Uterus (tissue), 4 donors: ENCODE measurements around the gene CCDC88A. TPM values are rescaled to one million over a fixed set of nuclear protein-coding genes. Genes with fewer than 3 reads are reported as not detected.

Experiments used
- DNase-seq, 2 donors: peaks; one replicate each; pipeline ENCODE4 v3.0.0-alpha.2; 2019 to 2020
- H3K27ac ChIP-seq, 2 donors: fragments of 200-600 bp; sonication (generic); 1 replicate in 1 of 2; 2 replicates in 1 of 2; pipeline ENCODE4 v1.5.1; 2016 to 2018
- H3K27me3 ChIP-seq, 2 donors: fragments of 200-600 bp; sonication (generic); one replicate each; pipeline ENCODE4 v1.5.1; 2018 to 2019; ENCODE audit warnings: control low read depth in 1 of 2
- H3K36me3 ChIP-seq, 2 donors: fragments of 200-600 bp; sonication (generic); one replicate each; pipeline ENCODE4 v1.5.1; 2019; ENCODE audit warnings: control low read depth in 1 of 2
- H3K4me1 ChIP-seq, 2 donors: fragments of 200-600 bp; sonication (generic); one replicate each; pipeline ENCODE4 v1.5.1; 2018 to 2019; ENCODE audit warnings: control low read depth in 1 of 2
- H3K4me3 ChIP-seq, 2 donors: fragments of 200-600 bp; sonication (generic); 1 replicate in 1 of 2; 2 replicates in 1 of 2; pipeline ENCODE4 v1.5.1; 2018 to 2019; ENCODE audit warnings: mild to moderate bottlenecking in 1 of 2
- H3K9me3 ChIP-seq, 2 donors: fragments of 200-600 bp; sonication (generic); one replicate each; pipeline ENCODE4 v1.5.1; 2019; ENCODE audit warnings: control low read depth in 1 of 2
- CTCF ChIP-seq, 4 experiments: fragments of 200-600 bp in 2 of 4; fragments of 450-650 bp in 2 of 4; sonication (generic) in 2 of 4; IDR thresholded peaks; one replicate each; pipeline ENCODE4 v1.5.1; 2016 to 2019; ENCODE audit warnings: antibody characterized with exemption in 4 of 4, mild to moderate bottlenecking in 2 of 4, moderate library complexity in 1 of 4
- POLR2A ChIP-seq, 2 donors: fragments of 450-650 bp; IDR thresholded peaks; one replicate each; pipeline ENCODE4 v1.6.1; 2016; ENCODE audit warnings: antibody characterized with exemption in 2 of 2, mild to moderate bottlenecking in 1 of 2, moderate library complexity in 1 of 2
- intact Hi-C: fragments of 100-400 bp; cut with DNase I; formaldehyde crosslinking; loops from one replicate; pipeline ENCODE4 v1.15.1; 2023; ENCODE audit warnings: low total_unique reads
- total RNA-seq, 4 donors: library from RNA; depleted of rRNA in 3 of 4; stranded (reverse); fragments of >200 nt in 3 of 4; gene quantifications; one replicate each; pipeline versions ENCODE4 v1.1.0 to v1.2.4, GENCODE V29; 2014 to 2023
- donor health status: DM: yes; HTN: yes; CAD: no.

CCDC88A gene
- total RNA-seq, 4 donors from 2014 or later, result 34.1 to 152 (median 49.9) TPM

GRCh38 chr2:55309446-55309845, 110.2 kb downstream of the CCDC88A start:
- TF ChIP-seq POLR2A (IDR thresholded peaks at IDR 0.05) (no peak), CTCF (IDR thresholded peaks at IDR 0.05) (no peak)
- no peaks in the 10 kb centered on the region for H3K9me3 ChIP-seq
- intact Hi-C loops, result no loop called here
- no peak for DNase-seq
- no peak overlapping the region for H3K4me3 ChIP-seq
- H3K36me3 ChIP-seq, result no peaks in the 10 kb centered on the region
- no peaks in the 10 kb centered on the region for H3K27me3 ChIP-seq
- no peak overlapping the region for H3K27ac ChIP-seq
- H3K4me1 ChIP-seq, result no peaks in the 10 kb centered on the region

GRCh38 chr2:55302241-55302640, 117.4 kb downstream of the CCDC88A start:
- intact Hi-C loops, result no loop called here
- Histone ChIP-seq H3K4me1 (no peaks in the 10 kb centered on the region), H3K27me3 (no peaks in the 10 kb centered on the region), H3K36me3 (no peaks in the 10 kb centered on the region), H3K4me3 (no peak overlapping the region), H3K27ac (no peak overlapping the region), H3K9me3 (no peaks in the 10 kb centered on the region)
- no peak for TF ChIP-seq CTCF (IDR thresholded peaks at IDR 0.05)
- TF ChIP-seq POLR2A (IDR thresholded peaks at IDR 0.05), result no peak
- no peak for DNase-seq

GRCh38 chr2:55301277-55301676, 118.4 kb downstream of the CCDC88A start:
- Histone ChIP-seq H3K27ac (no peak overlapping the region), H3K36me3 (no peaks in the 10 kb centered on the region), H3K4me1 (no peaks in the 10 kb centered on the region), H3K4me3 (no peak overlapping the region), H3K27me3 (no peaks in the 10 kb centered on the region), H3K9me3 (no peaks in the 10 kb centered on the region)
- intact Hi-C loops, result no loop called here
- DNase-seq, result no peak
- TF ChIP-seq CTCF (IDR thresholded peaks at IDR 0.05) (no peak), POLR2A (IDR thresholded peaks at IDR 0.05) (no peak)

GRCh38 chr2:55296393-55296792, 123.3 kb downstream of the CCDC88A start:
- H3K4me3 ChIP-seq, result no peak overlapping the region
- H3K36me3 ChIP-seq, result no peaks in the 10 kb centered on the region
- TF ChIP-seq POLR2A (IDR thresholded peaks at IDR 0.05) (no peak), CTCF (IDR thresholded peaks at IDR 0.05) (no peak)
- H3K4me1 ChIP-seq, result no peaks in the 10 kb centered on the region
- intact Hi-C loops, result no loop called here
- no peaks in the 10 kb centered on the region for H3K27me3 ChIP-seq
- no peak for DNase-seq
- no peak overlapping the region for H3K27ac ChIP-seq
- no peaks in the 10 kb centered on the region for H3K9me3 ChIP-seq

GRCh38 chr2:55283083-55283482, 136.6 kb downstream of the CCDC88A start:
- Histone ChIP-seq H3K4me1 (no peaks in the 10 kb centered on the region), H3K4me3 (no peak overlapping the region), H3K36me3 (no peaks in the 10 kb centered on the region), H3K27me3 (no peaks in the 10 kb centered on the region), H3K9me3 (no peaks in the 10 kb centered on the region), H3K27ac (no peak overlapping the region)
- TF ChIP-seq CTCF (IDR thresholded peaks at IDR 0.05) (no peak), POLR2A (IDR thresholded peaks at IDR 0.05) (no peak)
- intact Hi-C loops, result no loop called here
- no peak for DNase-seq
